Ovary (tissue), 9 donors: Measurements from ENCODE around the gene KCNG2. TPM values are rescaled to one million over a fixed set of nuclear protein-coding genes. Genes with fewer than 3 reads are reported as not detected.
A peak's percentile ranks its signal among the peaks of the same experiment; 100 is the strongest.

Experiments
- DNase-seq, 5 donors: peaks; one replicate each; pipeline ENCODE4 v3.0.0-alpha.2; 2019 to 2020
- H3K27ac ChIP-seq, 2 donors: fragments of 200-600 bp; one replicate each; pipeline versions ENCODE4 v1.5.1 to v1.8.0; 2019 to 2022
- H3K27me3 ChIP-seq: fragments of 200-600 bp; one replicate; pipeline ENCODE4 v1.8.0; 2022
- H3K36me3 ChIP-seq: fragments of 200-600 bp; sonication (generic); one replicate; pipeline ENCODE4 v1.5.1; 2019
- H3K4me1 ChIP-seq: one replicate; pipeline ENCODE4 v1.8.1; 2013; ENCODE audit warnings: mild to moderate bottlenecking, moderate library complexity; ENCODE audit not compliant: insufficient read depth
- H3K4me3 ChIP-seq: fragments of 200-600 bp; sonication (generic); one replicate; pipeline ENCODE4 v1.5.1; 2017
- H3K9me3 ChIP-seq, 2 donors: fragments of 200-600 bp in 1 of 2; sonication (generic) in 1 of 2; one replicate each; pipeline versions ENCODE4 v1.5.1 to v1.8.1; 2013 to 2019; ENCODE audit warnings: mild to moderate bottlenecking in 1 of 2, moderate library complexity in 1 of 2
- EP300 ChIP-seq: sonication (generic); formaldehyde crosslinking; IDR thresholded peaks from one replicate; pipeline ENCODE4 v1.6.1; 2017; ENCODE audit warnings: antibody characterized with exemption
- POLR2A ChIP-seq: fragments of 450-650 bp; IDR thresholded peaks from one replicate; pipeline ENCODE4 v1.6.1; 2017; ENCODE audit warnings: antibody characterized with exemption, mild to moderate bottlenecking, moderate library complexity
- WGBS, 3 donors: extraction: QIAGEN DNeasy Blood & Tissue Kit in 1 of 3; methylation state at CpG; one replicate each; pipeline versions ENCODE4 v1.1.5 to v1.1.7; 2013 to 2017; 5-methylcytosine and 5-hydroxymethylcytosine counted together
- intact Hi-C, 4 donors: fragments of 100-400 bp; cut with DNase I; formaldehyde crosslinking; loops; one replicate each; pipeline versions ENCODE4 v1.11.0 to v1.15.1; 2022 to 2023
- polyA plus RNA-seq, 2 donors: library from polyadenylated mRNA; stranded (reverse); fragments of 200-250 nt in 1 of 2; fragments of 350-450 nt in 1 of 2; fragmentation: Illumina TruSeq in 1 of 2; extraction: RNeasy Lipid Tissue Mini Kit (QIAGEN cat#74804) in 1 of 2; gene quantifications; one replicate each; pipeline ENCODE4 v1.2.3, GENCODE V29; 2013 to 2014
- total RNA-seq, 7 donors: library from RNA; depleted of rRNA in 2 of 7; stranded (reverse); fragments of >200 nt in 2 of 7; fragmentation: NEBNext Ultra II Directional in 3 of 7; extraction: Animal tissue kit (Norgen Biotek cat#: 25700) in 3 of 7; gene quantifications; one replicate each; pipeline versions ENCODE4 v1.1.0 to v1.2.4, GENCODE V29; 2016 to 2023
- TF ChIP-seq, protein P1 (sequence below), 3 donors: fragments of 450-650 bp in 2 of 3; fragments of 200-600 bp in 1 of 3; IDR thresholded peaks; one replicate each; pipeline versions ENCODE4 v1.5.1 to v1.8.0; 2016 to 2022; ENCODE audit warnings: antibody characterized with exemption in 3 of 3, mild to moderate bottlenecking in 1 of 3
- donor health status: DM: no; HTN: no; CAD: no; lungs with moderate emphysema.
- donor health status: DM: no; HTN: no; CAD: no.
- donor health status: Bipolar disorder and iron deficiency.
- donor health status: DM: yes; HTN: yes; CAD: no.
- donor health status: DM: no; HTN: no; CAD: no.
- donor health status: DM: yes; HTN: yes; CAD: no.

The KCNG2 gene
- total and polyA plus RNA-seq, 9 donors: 0.10 to 0.80 (median 0.21) TPM; not detected in 3

DNA sequence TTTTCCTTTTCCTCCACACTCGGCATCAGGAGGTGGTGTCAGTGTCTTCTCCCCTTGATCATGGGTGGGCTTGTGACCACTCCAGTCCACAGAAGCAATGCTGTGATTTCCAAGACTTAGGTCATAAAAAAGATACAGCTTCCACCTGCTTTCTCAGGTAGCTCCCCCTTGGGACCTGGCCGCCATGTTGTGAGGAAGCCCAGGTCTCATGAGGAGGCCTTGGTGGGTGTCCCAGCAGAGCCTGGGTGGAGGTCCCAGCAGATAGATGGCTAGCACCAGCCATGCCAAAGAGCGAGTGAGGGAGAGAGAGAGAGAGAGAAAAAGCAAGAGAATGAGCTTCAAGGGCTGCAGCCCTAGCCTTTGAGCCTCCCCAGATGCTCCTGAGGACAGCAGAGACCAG, 137.8 kb downstream of the KCNG2 start:
- H3K27me3 ChIP-seq: no peaks in the 10 kb centered on the region
- peak in 3 of 5 donors; percentile 1 to 19 (median 10) for DNase-seq
- H3K27ac ChIP-seq: no peak overlapping the region
- intact Hi-C loops: no loop called here
- 96 to 100% (median 100%) methylated on average over 3 of the region's 3 CpGs for WGBS, 3 donors
- no peaks in the 10 kb centered on the region for H3K9me3 ChIP-seq
- no peaks in the 10 kb centered on the region for H3K36me3 ChIP-seq
- TF ChIP-seq, protein P1, sequence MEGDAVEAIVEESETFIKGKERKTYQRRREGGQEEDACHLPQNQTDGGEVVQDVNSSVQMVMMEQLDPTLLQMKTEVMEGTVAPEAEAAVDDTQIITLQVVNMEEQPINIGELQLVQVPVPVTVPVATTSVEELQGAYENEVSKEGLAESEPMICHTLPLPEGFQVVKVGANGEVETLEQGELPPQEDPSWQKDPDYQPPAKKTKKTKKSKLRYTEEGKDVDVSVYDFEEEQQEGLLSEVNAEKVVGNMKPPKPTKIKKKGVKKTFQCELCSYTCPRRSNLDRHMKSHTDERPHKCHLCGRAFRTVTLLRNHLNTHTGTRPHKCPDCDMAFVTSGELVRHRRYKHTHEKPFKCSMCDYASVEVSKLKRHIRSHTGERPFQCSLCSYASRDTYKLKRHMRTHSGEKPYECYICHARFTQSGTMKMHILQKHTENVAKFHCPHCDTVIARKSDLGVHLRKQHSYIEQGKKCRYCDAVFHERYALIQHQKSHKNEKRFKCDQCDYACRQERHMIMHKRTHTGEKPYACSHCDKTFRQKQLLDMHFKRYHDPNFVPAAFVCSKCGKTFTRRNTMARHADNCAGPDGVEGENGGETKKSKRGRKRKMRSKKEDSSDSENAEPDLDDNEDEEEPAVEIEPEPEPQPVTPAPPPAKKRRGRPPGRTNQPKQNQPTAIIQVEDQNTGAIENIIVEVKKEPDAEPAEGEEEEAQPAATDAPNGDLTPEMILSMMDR (IDR thresholded peaks at IDR 0.05): no peak
- TF ChIP-seq EP300 (no peak), POLR2A (no peak)
- no peaks in the 10 kb centered on the region for H3K4me1 ChIP-seq
- no peak overlapping the region for H3K4me3 ChIP-seq

DNA sequence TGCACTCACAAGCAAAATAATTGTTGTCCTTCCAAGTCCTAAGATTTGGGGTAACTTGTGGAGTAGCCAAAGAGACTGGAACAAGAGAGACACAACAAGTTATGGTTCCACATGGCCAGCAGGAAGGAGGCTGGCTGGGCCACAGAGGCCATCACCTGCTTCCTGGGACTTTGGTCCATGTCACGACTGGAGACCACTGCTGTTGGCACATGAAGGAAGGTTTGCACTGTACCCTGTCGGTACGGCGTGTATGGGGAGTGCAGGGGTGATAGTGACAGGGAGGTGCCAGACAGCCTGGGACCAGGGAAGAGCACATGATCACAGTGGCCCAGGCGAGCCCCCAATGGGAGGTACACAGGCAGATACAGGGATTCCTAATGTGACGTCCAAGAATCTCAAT, 138.2 kb downstream of the KCNG2 start:
- Histone ChIP-seq H3K27ac (no peak overlapping the region), H3K9me3 (no peaks in the 10 kb centered on the region), H3K27me3 (no peaks in the 10 kb centered on the region), H3K4me3 (no peak overlapping the region), H3K36me3 (no peaks in the 10 kb centered on the region), H3K4me1 (no peaks in the 10 kb centered on the region)
- intact Hi-C loops: no loop called here
- 96 to 97% (median 97%) methylated on average over 6 of the region's 6 CpGs for WGBS, 3 donors
- TF ChIP-seq, protein P1 (IDR thresholded peaks at IDR 0.05): no peak
- no peak for TF ChIP-seq EP300
- TF ChIP-seq POLR2A: no peak
- peak in 2 of 5 donors; percentile 3 to 15 for DNase-seq

GRCh38 chr18:79936641-79937040, 138.9 kb downstream of the KCNG2 start:
- DNase-seq: peak in 2 of 5 donors; percentile 3 to 16
- WGBS, 3 donors: 90 to 93% (median 91%) methylated on average over 12 of the region's 12 CpGs
- Histone ChIP-seq H3K4me1 (no peaks in the 10 kb centered on the region), H3K9me3 (no peaks in the 10 kb centered on the region), H3K36me3 (no peaks in the 10 kb centered on the region), H3K4me3 (no peak overlapping the region), H3K27ac (no peak overlapping the region), H3K27me3 (no peaks in the 10 kb centered on the region)
- TF ChIP-seq, protein P1 (IDR thresholded peaks at IDR 0.05): no peak
- no peak for TF ChIP-seq EP300
- no peak for TF ChIP-seq POLR2A
- intact Hi-C loops: no loop called here

- H3K36me3 ChIP-seq: no peaks in the 10 kb centered on the region
- H3K9me3 ChIP-seq: no peaks in the 10 kb centered on the region
- 95 to 97% (median 95%) methylated on average over 25 of the region's 25 CpGs for WGBS, 3 donors
- TF ChIP-seq POLR2A: no peak
- TF ChIP-seq, protein P1 (IDR thresholded peaks at IDR 0.05): no peak
- no peak for TF ChIP-seq EP300
- intact Hi-C loops: no loop called here
- H3K27ac ChIP-seq: no peak overlapping the region
- H3K4me3 ChIP-seq: no peak overlapping the region
- no peaks in the 10 kb centered on the region for H3K4me1 ChIP-seq
- H3K27me3 ChIP-seq: no peaks in the 10 kb centered on the region
- peak in 2 of 5 donors; percentile 3 to 16 for DNase-seq
These were observed 139.5 kb downstream of the KCNG2 start for GRCh38 chr18:79937103-79937860.
